GM18505 (cell line): ENCODE data around the gene TTLL11.
"Not testable (repeated sequence)": the region's sequence is repeated elsewhere in the genome, so short reads cannot be mapped to it uniquely, and the experiment has no call there.

Source experiments
- ATAC-seq: cut with Tn5 transposase; IDR thresholded peaks from one replicate; pipeline ENCODE4 v1.9.1; 2021; ENCODE audit not compliant: unreplicated experiment
- POLR2A ChIP-seq: IDR thresholded peaks from 4 replicates; pipeline ENCODE4 v1.6.1; 2011; ENCODE audit warnings: borderline replicate concordance; ENCODE audit not compliant: insufficient read depth, insufficient read length; ENCODE audit errors: extremely low read depth

TTLL11 gene

GRCh38 chr9:121998513-121999049 is 94.5 kb downstream of the TTLL11 start:
- TF ChIP-seq POLR2A: no peak
- no peak for ATAC-seq

GRCh38 chr9:121997791-121998190 is 95.3 kb downstream of the TTLL11 start:
- no peak for TF ChIP-seq POLR2A
- no peak for ATAC-seq

GRCh38 chr9:121996783-121997182 is 96.3 kb downstream of the TTLL11 start:
- no peak for TF ChIP-seq POLR2A
- no peak for ATAC-seq

GRCh38 chr9:121995997-121996396 is 97.1 kb downstream of the TTLL11 start:
- no peak for ATAC-seq
- no peak for TF ChIP-seq POLR2A

GRCh38 chr9:121992571-121993212 is 100.4 kb downstream of the TTLL11 start:
- ATAC-seq: no peak
- no peak for TF ChIP-seq POLR2A

GRCh38 chr9:121991307-121991661 is 101.8 kb downstream of the TTLL11 start:
- no peak for ATAC-seq
- TF ChIP-seq POLR2A: no peak

- no peak for ATAC-seq
- no peak for TF ChIP-seq POLR2A
Measured at GRCh38 chr9:121990600-121991306, 102.4 kb downstream of the TTLL11 start.

- ATAC-seq: no peak
Measured at GRCh38 chr9:121989010-121989409, 104.1 kb downstream of the TTLL11 start.

GRCh38 chr9:121987314-121987713 is 105.8 kb downstream of the TTLL11 start:
- no peak for TF ChIP-seq POLR2A
- ATAC-seq: no peak

More at GRCh38 chr9:121989010-121989409, 104.1 kb downstream of the TTLL11 start:
- no peak for TF ChIP-seq POLR2A

GRCh38 chr9:121985792-121986494 is 107.2 kb downstream of the TTLL11 start:
- TF ChIP-seq POLR2A: no peak
- no peak for ATAC-seq

- no peak for TF ChIP-seq POLR2A
- ATAC-seq: no peak
Measured at GRCh38 chr9:121984726-121985402, 108.2 kb downstream of the TTLL11 start.

- TF ChIP-seq POLR2A: no peak
- no peak for ATAC-seq
Measured at GRCh38 chr9:121983736-121984135, 109.4 kb downstream of the TTLL11 start.

GRCh38 chr9:121981118-121981883 is 111.8 kb downstream of the TTLL11 start:
- no peak for ATAC-seq
- TF ChIP-seq POLR2A: no peak

GRCh38 chr9:121980665-121981064 is 112.4 kb downstream of the TTLL11 start:
- ATAC-seq: not testable (repeated sequence)
